Mesothelial cell of epicardium (in vitro differentiated cells): ENCODE measurements around the gene RALGDS. TPM values are rescaled to one million over a fixed set of nuclear protein-coding genes. Genes with fewer than 3 reads are reported as not detected.

Experiments used
- DNase-seq, 2 experiments: peaks; one replicate each; pipeline ENCODE4 v3.0.0; 2021; ENCODE audit warnings: low spot score in 2 of 2; ENCODE audit not compliant: unreplicated experiment in 2 of 2
- H3K27ac Mint-ChIP-seq: 2 replicates; pipeline ENCODE4 v1.8.0; 2021; ENCODE audit warnings: mixed read lengths
- H3K27me3 Mint-ChIP-seq: 2 replicates; pipeline ENCODE4 v1.8.0; 2021; ENCODE audit warnings: low read depth, mixed read lengths
- H3K36me3 Mint-ChIP-seq: 2 replicates; pipeline ENCODE4 v1.8.0; 2021; ENCODE audit warnings: mixed read lengths
- H3K4me1 Mint-ChIP-seq: 2 replicates; pipeline ENCODE4 v1.8.0; 2021; ENCODE audit warnings: mixed read lengths
- H3K4me3 Mint-ChIP-seq: 2 replicates; pipeline ENCODE4 v1.8.0; 2021; ENCODE audit warnings: mild to moderate bottlenecking, moderate library complexity, mixed read lengths
- H3K9me3 Mint-ChIP-seq: 2 replicates; pipeline ENCODE4 v1.8.0; 2021; ENCODE audit warnings: mixed read lengths
- CTCF ChIP-seq: fragments of 200-600 bp; sonication (generic); IDR thresholded peaks from one replicate; pipeline ENCODE4 v1.5.0; 2021; ENCODE audit warnings: antibody characterized with exemption; ENCODE audit not compliant: unreplicated experiment
- total RNA-seq: library from RNA; stranded (reverse); gene quantifications from 3 replicates; pipeline ENCODE4 v1.2.1, GENCODE V29; 2021

The RALGDS gene
- total RNA-seq, 1 donor from 2014 or later = 83.5 TPM

GRCh38 chr9:133154097-133154989, 33.3 kb upstream of the RALGDS start:
- H3K27me3 Mint-ChIP-seq = no peaks in the 10 kb centered on the region
- peaks cover 10% of the 10 kb centered on the region for H3K36me3 Mint-ChIP-seq
- H3K27ac Mint-ChIP-seq = no peak overlapping the region
- no peaks in the 10 kb centered on the region for H3K9me3 Mint-ChIP-seq
- TF ChIP-seq CTCF = no peak
- H3K4me1 Mint-ChIP-seq = no peaks in the 10 kb centered on the region
- H3K4me3 Mint-ChIP-seq = no peak overlapping the region
- no peak for DNase-seq

- Mint-ChIP-seq H3K4me1 (no peaks in the 10 kb centered on the region), H3K27me3 (no peaks in the 10 kb centered on the region), H3K27ac (no peak overlapping the region), H3K4me3 (no peak overlapping the region), H3K36me3 (peaks cover 5% of the 10 kb centered on the region), H3K9me3 (no peaks in the 10 kb centered on the region)
- DNase-seq = no peak
- no peak for TF ChIP-seq CTCF
Measured at GRCh38 chr9:133153227-133154096, 32.4 kb upstream of the RALGDS start.

GRCh38 chr9:133151601-133152525, 30.8 kb upstream of the RALGDS start:
- H3K27ac Mint-ChIP-seq = no peak overlapping the region
- no peaks in the 10 kb centered on the region for H3K36me3 Mint-ChIP-seq
- no peaks in the 10 kb centered on the region for H3K27me3 Mint-ChIP-seq
- H3K4me1 Mint-ChIP-seq = peaks cover 15% of the 10 kb centered on the region
- TF ChIP-seq CTCF = no peak
- H3K4me3 Mint-ChIP-seq = no peak overlapping the region
- H3K9me3 Mint-ChIP-seq = no peaks in the 10 kb centered on the region
- DNase-seq = no peak

- Mint-ChIP-seq H3K27me3 (no peaks in the 10 kb centered on the region), H3K4me3 (peak overlapping the region; percentile 36), H3K27ac (no peak overlapping the region), H3K9me3 (no peaks in the 10 kb centered on the region), H3K4me1 (peaks cover 16% of the 10 kb centered on the region), H3K36me3 (no peaks in the 10 kb centered on the region)
- no peak for TF ChIP-seq CTCF
- DNase-seq = no peak
Measured at GRCh38 chr9:133151041-133151440, 30.0 kb upstream of the RALGDS start.
